A549 (cell line): ENCODE measurements around the gene ANG. TPM values are rescaled to one million over a fixed set of nuclear protein-coding genes. Genes with fewer than 3 reads are reported as not detected.

ENCODE experiments used
- ATAC-seq, 2 experiments: fragments of 200-7000 bp in 1 of 2; fragments of >200 bp in 1 of 2; cut with Nextera tagmentation in 1 of 2; cut with Tn5 transposase in 1 of 2; 3 replicates each; pipeline versions ENCODE4 v1.8.0 to v1.9.1; 2018 to 2020; ENCODE audit warnings: mild to moderate bottlenecking in 1 of 2, moderate library complexity in 1 of 2
- CTCF ChIA-PET: fragments of 300-600 bp; sonication (Branson Sonifier 250); formaldehyde crosslinking; extraction: SDS; loops from one replicate; lab custom pipeline; 2021; ENCODE audit warnings: antibody characterized with exemption, inconsistent platforms; lab: Yijun Ruan, JAX
- POLR2A ChIA-PET: fragments of 350-600 bp; formaldehyde crosslinking; extraction: SDS; loops from one replicate; lab custom pipeline; 2021; ENCODE audit warnings: antibody characterized with exemption, inconsistent platforms; lab: Yijun Ruan, JAX
- DNase-seq, 2 experiments: peaks; one replicate each; pipeline versions ENCODE4 v3.0.0 to v3.0.0-alpha.2; 2011 to 2016; ENCODE audit warnings: low read depth in 1 of 2, low spot score in 1 of 2
- FAIRE-seq: peaks from 2 replicates; lab custom pipeline; 2011; peaks lifted over from hg19 to GRCh38; lab: Jason Lieb, UNC
- H3K27ac ChIP-seq, 2 experiments: fragments of >200 bp; sonication (Bioruptor Twin); formaldehyde crosslinking; 3 replicates each; pipeline ENCODE4 v1.5.1; 2016 to 2017
- H3K4me1 ChIP-seq: fragments of >200 bp; sonication (Bioruptor Twin); formaldehyde crosslinking; 3 replicates; pipeline ENCODE4 v1.6.1; 2016
- H3K4me2 ChIP-seq: fragments of >200 bp; sonication (Bioruptor Twin); formaldehyde crosslinking; 3 replicates; pipeline ENCODE4 v1.6.1; 2016
- H3K4me3 ChIP-seq: fragments of >200 bp; sonication (Bioruptor Twin); formaldehyde crosslinking; 3 replicates; pipeline ENCODE4 v1.5.1; 2016
- H3K9me3 ChIP-seq: fragments of >200 bp; sonication (Bioruptor Twin); formaldehyde crosslinking; 3 replicates; pipeline ENCODE4 v1.6.1; 2016
- BHLHE40 ChIP-seq: IDR thresholded peaks from 2 replicates; pipeline ENCODE4 v1.6.1; 2012; ENCODE audit warnings: low read depth, low read length, inconsistent platforms
- CEBPB ChIP-seq, 2 experiments: fragments of >200 bp in 1 of 2; sonication (Bioruptor Twin) in 1 of 2; formaldehyde crosslinking in 1 of 2; IDR thresholded peaks; 2 replicates each; pipeline ENCODE4 v1.6.1; 2012 to 2016
- HMGXB4 ChIP-seq: fragments of 250-450 bp; sonication (Bioruptor Pico); IDR thresholded peaks from 2 replicates; pipeline ENCODE4 v1.5.0; 2021; ENCODE audit warnings: mild to moderate bottlenecking, moderate library complexity, borderline replicate concordance
- HOXB5 ChIP-seq: fragments of 250-450 bp; sonication (Bioruptor Pico); IDR thresholded peaks from 2 replicates; pipeline ENCODE4 v1.5.0; 2020; ENCODE audit warnings: mild to moderate bottlenecking, moderate library complexity
- JUN ChIP-seq, 2 experiments: fragments of >200 bp; sonication (Bioruptor Twin); formaldehyde crosslinking; IDR thresholded peaks; 2 replicates in 1 of 2; 3 replicates in 1 of 2; pipeline ENCODE4 v1.6.1; 2016 to 2017
- KDM5A ChIP-seq: fragments of 200-600 bp; sonication (generic); IDR thresholded peaks from 2 replicates; pipeline ENCODE4 v1.6.1; 2016; ENCODE audit warnings: antibody characterized with exemption, mild to moderate bottlenecking
- MAX ChIP-seq: IDR thresholded peaks from 2 replicates; pipeline ENCODE4 v1.6.1; 2012
- NFE2L2 ChIP-seq: fragments of 150-350 bp; conservative IDR thresholded peaks from 2 replicates; pipeline ENCODE4 v1.6.1; 2014; ENCODE audit warnings: low read length
- PBX3 ChIP-seq: IDR thresholded peaks from 2 replicates; pipeline ENCODE4 v1.6.1; 2012
- PHF8 ChIP-seq: fragments of 200-600 bp; sonication (generic); IDR thresholded peaks from 2 replicates; pipeline ENCODE4 v1.6.1; 2016; ENCODE audit warnings: low read depth, mild to moderate bottlenecking, antibody characterized with exemption, moderate library complexity, borderline replicate concordance
- POLR2A ChIP-seq: IDR thresholded peaks from 2 replicates; pipeline ENCODE4 v1.6.1; 2012; ENCODE audit warnings: mild to moderate bottlenecking, low read length
- SMC3 ChIP-seq: fragments of >200 bp; sonication (Bioruptor Twin); formaldehyde crosslinking; IDR thresholded peaks from 3 replicates; pipeline ENCODE4 v1.6.1; 2018; ENCODE audit warnings: inconsistent platforms
- SREBF2 ChIP-seq: fragments of 450-650 bp; IDR thresholded peaks from 2 replicates; pipeline ENCODE4 v1.6.1; 2014; ENCODE audit warnings: mild to moderate bottlenecking, moderate library complexity
- TFCP2L1 ChIP-seq: fragments of 250-450 bp; sonication (Bioruptor Pico); IDR thresholded peaks from 2 replicates; pipeline ENCODE4 v1.5.0; 2021; ENCODE audit warnings: mild to moderate bottlenecking
- TP53 ChIP-seq: fragments of 250-450 bp; sonication (Bioruptor Pico); IDR thresholded peaks from 2 replicates; pipeline ENCODE4 v1.5.0; 2021; ENCODE audit warnings: mild to moderate bottlenecking, moderate library complexity
- ZFP36 ChIP-seq: fragments of 450-650 bp; IDR thresholded peaks from 2 replicates; pipeline ENCODE4 v1.6.1; 2014; ENCODE audit warnings: borderline replicate concordance; ENCODE audit not compliant: partially characterized antibody
- WGBS: methylation state at CpG from one replicate; pipeline ENCODE4 v1.1.6; 2017; ENCODE audit errors: missing lambda C conversion rate; 5-methylcytosine and 5-hydroxymethylcytosine counted together
- polyA plus RNA-seq, 4 experiments: library from polyadenylated mRNA; depleted of rRNA in 3 of 4; stranded (reverse); fragments of >200 nt; fragmentation: RNase III in 1 of 4; extraction: RNeasy Plus Mini Kit Qiagen cat#74134 plus additional on column Dnase treatment in 1 of 4; gene quantifications; 2 replicates in 3 of 4; 3 replicates in 1 of 4; pipeline ENCODE4 v1.2.3, GENCODE V29; 2011 to 2017

The ANG gene
- polyA plus RNA-seq, 2 of the 4 experiments (the other 2 are of a cell fraction), result 10.5 to 35.4 TPM

- no peaks in the 10 kb centered on the region for H3K9me3 ChIP-seq
- CTCF ChIA-PET, result interaction anchor here (1.3 to 2.1 kb wide), 2 partner anchors 34 to 47 kb away, joined by 3 to 6 read pairs; no protein-coding TSS in a partner anchor
- ATAC-seq (no peak), DNase-seq (no peak), FAIRE-seq (no peak)
- no peak overlapping the region for H3K27ac ChIP-seq
- H3K4me1 ChIP-seq, result no peaks in the 10 kb centered on the region
- H3K4me3 ChIP-seq, result no peak overlapping the region
- POLR2A ChIA-PET, result no interaction called here
- H3K4me2 ChIP-seq, result no peak overlapping the region
- TF ChIP-seq BHLHE40, result no peak
- no peak for TF ChIP-seq HOXB5 (CRISPR knock-in tag)
- TF ChIP-seq PHF8, result no peak
- TF ChIP-seq NFE2L2, result no peak
- TF ChIP-seq POLR2A, result no peak
- TF ChIP-seq TP53 (CRISPR knock-in tag), result no peak
- TF ChIP-seq KDM5A, result no peak
- 85% methylated on average over 2 of the region's 2 CpGs for whole genome bisulfite sequencing
Observed at GRCh38 chr14:20644520-20644919, 44.0 kb upstream of the ANG start.

GRCh38 chr14:20645481-20645880 lies 43.1 kb upstream of the ANG start:
- H3K4me3 ChIP-seq, result no peak overlapping the region
- WGBS, result 69% methylated on average over 1 of the region's 1 CpG
- FAIRE-seq, result no peak
- no peak for ATAC-seq
- H3K4me1 ChIP-seq, result no peaks in the 10 kb centered on the region
- TF ChIP-seq SREBF2 (no peak), POLR2A (no peak)
- TF ChIP-seq, all 56 proteins: peak for 0
- CTCF ChIA-PET, result interaction anchor here (0.6 to 2.1 kb wide), 3 partner anchors 13 to 46 kb away, joined by 3 to 6 read pairs (median 3); no protein-coding TSS in a partner anchor
- H3K27ac ChIP-seq, result no peak overlapping the region
- POLR2A ChIA-PET, result no interaction called here
- H3K9me3 ChIP-seq, result no peaks in the 10 kb centered on the region
- H3K4me2 ChIP-seq, result no peak overlapping the region
- DNase-seq, result no peak

- POLR2A ChIA-PET, result interaction anchor here (0.6 to 2.0 kb wide), 2 partner anchors 29 to 163 kb away, joined by 3 to 10 read pairs; no protein-coding TSS in a partner anchor
- H3K9me3 ChIP-seq, result no peaks in the 10 kb centered on the region
- peak; percentile 75 to 83 for ATAC-seq
- H3K4me1 ChIP-seq, result peaks cover 26% of the 10 kb centered on the region; the same call in 2 of the 3 replicates
- H3K27ac ChIP-seq, result peak overlapping the region; percentile 25 to 65; a peak in 3 of 6 replicates
- TF ChIP-seq PBX3 (peak; percentile 57; the same call in 1 of the 2 replicates), CEBPB (IDR thresholded peaks at IDR 0.05) (peak in 1 of 2 experiments; percentile 52; a peak in 2 of 4 replicates), SREBF2 (peak; percentile 65), ZFP36 (no peak), MAX (peak; percentile 79), HMGXB4 (CRISPR knock-in tag) (peak; percentile 57; the same call in 1 of the 2 replicates), JUN (IDR thresholded peaks at IDR 0.05) (peak in 1 of 2 experiments; percentile 41; a peak in 1 of 5 replicates), SMC3 (0 out of 3 replicates have a peak, but pooled peaks have one; percentile 20), BHLHE40 (peak; percentile 93), TFCP2L1 (CRISPR knock-in tag) (no peak)
- TF ChIP-seq, all 56 proteins: peak for 8
- peak overlapping the region; percentile 75 for H3K4me3 ChIP-seq
- 3% methylated on average over 31 of the region's 39 CpGs for WGBS
- H3K4me2 ChIP-seq, result peak overlapping the region; percentile 98
- DNase-seq, result peak; percentile 64 to 97
- FAIRE-seq, result peak; percentile 51
- CTCF ChIA-PET, result interaction anchor here (0.7 to 2.2 kb wide), 7 partner anchors 10 to 43 kb away, joined by 3 to 6 read pairs (median 4); no protein-coding TSS in a partner anchor
Observed at GRCh38 chr14:20652996-20653975, 35.3 kb upstream of the ANG start.
